CD14-positive monocyte (primary cell): ENCODE measurements around the gene CAMK1D. TPM values are rescaled to one million over a fixed set of nuclear protein-coding genes. Genes with fewer than 3 reads are reported as not detected.

ENCODE experiments used
- DNase-seq, 3 donors: peaks; one replicate each; pipeline ENCODE4 v3.0.0-alpha.2; 2011 to 2022
- H2AFZ ChIP-seq: 2 replicates; pipeline ENCODE4 v1.6.0; 2012; ENCODE audit warnings: mild to moderate bottlenecking, low read depth, low read length, inconsistent platforms; ENCODE audit not compliant: insufficient read depth, poor library complexity, severe bottlenecking
- H3K27ac ChIP-seq, 2 donors: 1 replicate in 1 of 2; 2 replicates in 1 of 2; pipeline ENCODE4 v1.5.1; 2012 to 2013; ENCODE audit warnings: low read length in 2 of 2, control low read depth in 1 of 2, inconsistent platforms in 1 of 2, low read depth in 1 of 2, mild to moderate bottlenecking in 1 of 2
- H3K27me3 ChIP-seq, 2 donors: one replicate each; pipeline versions ENCODE4 v1.6.0 to v1.6.1; 2011 to 2013; ENCODE audit warnings: low read length in 2 of 2; ENCODE audit not compliant: control insufficient read depth in 2 of 2, insufficient read depth in 2 of 2
- H3K36me3 ChIP-seq, 2 donors: replicated peaks in 1 of 2; 1 replicate in 1 of 2; 2 replicates in 1 of 2; pipeline versions ENCODE4 v1.5.1 to v1.6.1; 2012 to 2013; ENCODE audit warnings: low read length in 2 of 2, control low read depth in 1 of 2, inconsistent platforms in 1 of 2, mild to moderate bottlenecking in 1 of 2; ENCODE audit not compliant: insufficient read depth in 2 of 2, control insufficient read depth in 1 of 2
- H3K4me1 ChIP-seq, 2 donors: 1 replicate in 1 of 2; 2 replicates in 1 of 2; pipeline versions ENCODE4 v1.5.1 to v1.6.1; 2012 to 2013; ENCODE audit warnings: low read length in 2 of 2, control low read depth in 1 of 2, inconsistent platforms in 1 of 2, mild to moderate bottlenecking in 1 of 2, moderate library complexity in 1 of 2; ENCODE audit not compliant: insufficient read depth in 2 of 2, control insufficient read depth in 1 of 2
- H3K4me2 ChIP-seq: replicated peaks from 2 replicates; pipeline ENCODE3; 2012; ENCODE audit warnings: low read length, moderate library complexity, mild to moderate bottlenecking; ENCODE audit not compliant: poor library complexity, severe bottlenecking; ENCODE audit errors: extremely low read depth
- H3K4me3 ChIP-seq, 3 experiments: fragments of 200-600 bp in 1 of 3; sonication (generic) in 1 of 3; replicated peaks in 1 of 3; 1 replicate in 2 of 3; 2 replicates in 1 of 3; pipeline ENCODE4 v1.5.1; 2011 to 2013; ENCODE audit warnings: low read length in 3 of 3, mild to moderate bottlenecking in 3 of 3, control low read depth in 2 of 3, low read depth in 2 of 3, inconsistent platforms in 1 of 3, moderate library complexity in 1 of 3
- H3K79me2 ChIP-seq: 2 replicates; pipeline ENCODE4 v1.6.0; 2012; ENCODE audit warnings: mild to moderate bottlenecking, control low read depth, inconsistent platforms, low read length, moderate library complexity; ENCODE audit not compliant: insufficient read depth
- H3K9ac ChIP-seq: 2 replicates; pipeline ENCODE4 v1.6.0; 2017; ENCODE audit warnings: low read length, mild to moderate bottlenecking; ENCODE audit not compliant: insufficient read depth, poor library complexity, severe bottlenecking
- H3K9me3 ChIP-seq, 2 donors: replicated peaks in 1 of 2; 1 replicate in 1 of 2; 2 replicates in 1 of 2; pipeline versions ENCODE4 v1.5.1 to v1.6.1; 2012 to 2013; ENCODE audit warnings: low read length in 2 of 2, control low read depth in 1 of 2; ENCODE audit not compliant: control insufficient read depth in 1 of 2, insufficient read depth in 1 of 2
- H4K20me1 ChIP-seq: 2 replicates; pipeline ENCODE4 v1.6.0; 2012; ENCODE audit warnings: mild to moderate bottlenecking, low read length, control low read depth, moderate library complexity; ENCODE audit not compliant: insufficient read depth
- H3K27ac Mint-ChIP-seq, 7 donors: one replicate each; pipeline ENCODE4 v1.8.0; 2020; ENCODE audit warnings: mild to moderate bottlenecking in 7 of 7, mixed read lengths in 7 of 7, moderate library complexity in 6 of 7, inconsistent platforms in 2 of 7
- H3K27me3 Mint-ChIP-seq, 3 donors: one replicate each; pipeline ENCODE4 v1.8.0; 2021 to 2022; ENCODE audit warnings: low read depth in 3 of 3, mild to moderate bottlenecking in 3 of 3, mixed read lengths in 3 of 3, moderate library complexity in 3 of 3, inconsistent platforms in 1 of 3
- H3K36me3 Mint-ChIP-seq, 2 donors: one replicate each; pipeline ENCODE4 v1.8.0; 2020; ENCODE audit warnings: mixed read lengths in 2 of 2, inconsistent platforms in 1 of 2, mild to moderate bottlenecking in 1 of 2
- H3K4me1 Mint-ChIP-seq: one replicate; pipeline ENCODE4 v1.8.0; 2020; ENCODE audit warnings: mild to moderate bottlenecking, mixed read lengths
- H3K4me3 Mint-ChIP-seq, 2 donors: one replicate each; pipeline ENCODE4 v1.8.0; 2020; ENCODE audit warnings: mild to moderate bottlenecking in 2 of 2, mixed read lengths in 2 of 2, moderate library complexity in 1 of 2
- H3K9me3 Mint-ChIP-seq, 7 donors: one replicate each; pipeline ENCODE4 v1.8.0; 2020 to 2022; ENCODE audit warnings: mixed read lengths in 7 of 7, mild to moderate bottlenecking in 6 of 7, moderate library complexity in 6 of 7, inconsistent platforms in 2 of 7
- CTCF ChIP-seq: fragments of 200-600 bp; IDR thresholded peaks from one replicate; pipeline ENCODE4 v1.8.0; 2022; ENCODE audit warnings: antibody characterized with exemption, mild to moderate bottlenecking
- WGBS: methylation state at CpG from one replicate; pipeline ENCODE4 v1.1.5; 2013; ENCODE audit warnings: missing lambda C conversion rate; ENCODE audit not compliant: insufficient coverage; 5-methylcytosine and 5-hydroxymethylcytosine counted together
- intact Hi-C, 2 donors: fragments of 100-400 bp; cut with micrococcal nuclease; formaldehyde crosslinking; loops; one replicate each; pipeline versions ENCODE4 v1.15.0 to v1.15.1; 2023
- polyA plus RNA-seq, 3 donors: library from polyadenylated mRNA; depleted of rRNA in 1 of 3; unstranded in 2 of 3; stranded (reverse) in 1 of 3; fragments of 300-500 nt in 2 of 3; fragments of >200 nt in 1 of 3; fragmentation: Illumina TruSeq in 2 of 3; gene quantifications; 1 replicate in 2 of 3; 2 replicates in 1 of 3; pipeline ENCODE4 v1.2.3, GENCODE V29; 2012 to 2021

Gene CAMK1D
- polyA plus RNA-seq, 3 donors, result 6.7 to 11.8 (median 7.1) TPM

GRCh38 chr10:12668634-12669033 is 319.3 kb downstream of the CAMK1D start:
- H4K20me1 ChIP-seq, result peaks cover 3% of the 10 kb centered on the region
- no peak overlapping the region for H3K4me3 ChIP-seq
- no peak for DNase-seq
- H2AFZ ChIP-seq, result no peak overlapping the region
- TF ChIP-seq CTCF, result no peak
- peaks cover 0 to 4% of the 10 kb centered on the region in 2 donors for H3K9me3 ChIP-seq
- Mint-ChIP-seq H3K27ac (no peak overlapping the region), H3K4me1 (no peaks in the 10 kb centered on the region), H3K4me3 (no peak overlapping the region), H3K9me3 (peaks cover 0 to 10% (median 2%) of the 10 kb centered on the region in 7 donors), H3K27me3 (no peaks in the 10 kb centered on the region), H3K36me3 (peaks cover 3 to 7% of the 10 kb centered on the region in 2 donors)
- H3K79me2 ChIP-seq, result no peaks in the 10 kb centered on the region
- intact Hi-C loops, result no loop called here
- H3K4me2 ChIP-seq, result no peak overlapping the region
- H3K27me3 ChIP-seq, result no peaks in the 10 kb centered on the region
- WGBS, result no CpG with 5 or more reads among the region's 6 CpGs
- H3K27ac ChIP-seq, result no peak overlapping the region
- no peaks in the 10 kb centered on the region for H3K4me1 ChIP-seq
- H3K9ac ChIP-seq, result no peak overlapping the region
- no peaks in the 10 kb centered on the region for H3K36me3 ChIP-seq

- DNase-seq, result no peak
- no peaks in the 10 kb centered on the region for H3K4me1 Mint-ChIP-seq
- Histone ChIP-seq H3K4me1 (no peaks in the 10 kb centered on the region), H3K79me2 (no peaks in the 10 kb centered on the region), H3K4me2 (no peak overlapping the region), H3K36me3 (no peaks in the 10 kb centered on the region), H4K20me1 (peaks cover 3% of the 10 kb centered on the region), H3K9me3 (peaks cover 0 to 4% of the 10 kb centered on the region in 2 donors), H3K27me3 (no peaks in the 10 kb centered on the region), H2AFZ (no peak overlapping the region), H3K27ac (no peak overlapping the region), H3K9ac (no peak overlapping the region), H3K4me3 (no peak overlapping the region)
- no CpG with 5 or more reads among the region's 7 CpGs for WGBS
- H3K27me3 Mint-ChIP-seq, result no peaks in the 10 kb centered on the region
- intact Hi-C loops, result no loop called here
- H3K9me3 Mint-ChIP-seq, result peaks cover 0 to 10% (median 2%) of the 10 kb centered on the region in 7 donors
- H3K4me3 Mint-ChIP-seq, result no peak overlapping the region
- TF ChIP-seq CTCF, result no peak
- no peak overlapping the region for H3K27ac Mint-ChIP-seq
- peaks cover 3 to 7% of the 10 kb centered on the region in 2 donors for H3K36me3 Mint-ChIP-seq
Observed at GRCh38 chr10:12670004-12670403, 320.7 kb downstream of the CAMK1D start.
